ENCODE measurements around the gene ALDOB. TPM values are rescaled to one million over a fixed set of nuclear protein-coding genes. Genes with fewer than 3 reads are reported as not detected.

ALDOB gene
- total and polyA plus RNA-seq, 2 donors (not counting 3 experiments of a cell fraction or from before 2014, with no cell fraction given), result not detected

DNA sequence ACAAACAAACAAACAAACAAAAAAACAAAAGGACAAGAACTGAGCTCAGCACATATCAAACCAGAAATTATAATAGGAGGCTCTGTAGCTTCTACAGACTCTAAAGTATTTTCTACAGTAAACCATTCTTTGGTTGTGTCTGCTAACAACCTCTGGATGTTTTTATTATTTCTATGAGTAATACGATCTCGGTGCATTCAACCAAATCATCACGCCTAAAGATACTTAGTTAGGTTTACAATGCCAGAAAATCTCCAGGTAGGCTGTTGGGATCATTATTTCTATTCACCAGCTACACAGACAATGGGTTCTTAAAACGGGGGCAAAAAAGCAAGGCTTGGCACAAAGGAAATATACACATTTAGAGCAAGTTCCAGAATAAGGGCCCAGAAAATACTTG lies 41.6 kb upstream of the ALDOB start:
- TF ChIP-seq JUN (IDR thresholded peaks at IDR 0.05; ENCODE audit: borderline replicate concordance, insufficient read depth, insufficient read length, low read depth), result no peak
- TF ChIP-seq FOS (IDR thresholded peaks at IDR 0.05; ENCODE audit: borderline replicate concordance, insufficient read depth, low read length), result no peak
- TF ChIP-seq MYC (IDR thresholded peaks at IDR 0.05; ENCODE audit: low read depth, low read length), result no peak
- no peak for TF ChIP-seq POLR2AphosphoS5 (IDR thresholded peaks at IDR 0.05; ENCODE audit: insufficient read depth, low read depth, low read length)
- no peak for TF ChIP-seq CTCF (IDR thresholded peaks at IDR 0.05; ENCODE audit: extremely low read depth in 1 of 2, insufficient read depth in 1 of 2, low read depth in 1 of 2, low read length in 2 of 2)
- TF ChIP-seq GATA2 (IDR thresholded peaks at IDR 0.05; ENCODE audit: insufficient read depth, insufficient read length, low read depth, low read length), result no peak
- no peaks in the 10 kb centered on the region for H3K36me3 ChIP-seq (ENCODE audit: control insufficient read depth in 2 of 2, extremely low read depth in 1 of 2, insufficient read depth in 2 of 2, low read length in 2 of 2)
- ChIA-PET POLR2A (no interaction called here), CTCF (interaction anchor here (1.1 to 1.3 kb wide), 2 partner anchors 53 to 60 kb away, joined by 3 to 5 read pairs; no protein-coding TSS in a partner anchor)
- H4K20me1 ChIP-seq (replicated peaks; ENCODE audit: control insufficient read depth, extremely low read depth, insufficient read depth, low read length), result no peaks in the 10 kb centered on the region
- H3K9me3 ChIP-seq (replicated peaks; ENCODE audit: control insufficient read depth, insufficient read depth, low read length), result no peaks in the 10 kb centered on the region
- intact Hi-C loops (cut with micrococcal nuclease), result no loop called here
- no peak overlapping the region for H3K4me2 ChIP-seq (ENCODE audit: insufficient read depth, low read length)
- DNase-seq (ENCODE audit: low read depth, low spot score), result no peak
- H3K27ac ChIP-seq (ENCODE audit: insufficient read depth, low read depth, low read length), result no peak overlapping the region
- no peaks in the 10 kb centered on the region for H3K79me2 ChIP-seq (ENCODE audit: control insufficient read depth, insufficient read depth, low read length)
- dilution Hi-C loops (cut with MboI; ENCODE audit: extremely low pct_ligation_motif_present, low sequenced_read_pairs), result no loop called here
- H3K9me1 ChIP-seq (replicated peaks; ENCODE audit: control insufficient read depth, extremely low read depth, insufficient read depth, low read length), result no peaks in the 10 kb centered on the region
- H3K4me1 ChIP-seq (ENCODE audit: control insufficient read depth, extremely low read depth, insufficient read depth, low read length), result no peaks in the 10 kb centered on the region
- no peak overlapping the region for H3K9ac ChIP-seq (replicated peaks; ENCODE audit: extremely low read depth, insufficient read depth, low read length)
- FAIRE-seq, result no peak
- no peaks in the 10 kb centered on the region for H3K27me3 ChIP-seq (ENCODE audit: control insufficient read depth in 2 of 2, insufficient read depth in 2 of 2, low read length in 2 of 2)
- no TSS peak for BruUV-seq (replicated peaks)
- no peak overlapping the region for H3K4me3 ChIP-seq (replicated peaks in 1 of 3; ENCODE audit: insufficient read depth in 1 of 3, low read depth in 1 of 3, low read length in 3 of 3)
- H2AFZ ChIP-seq (ENCODE audit: low read depth, low read length), result no peak overlapping the region
